Measurements from ENCODE around the gene RHPN2. TPM values are rescaled to one million over a fixed set of nuclear protein-coding genes. Genes with fewer than 3 reads are reported as not detected.
"Not testable (repeated sequence)": the region's sequence is repeated elsewhere in the genome, so short reads cannot be mapped to it uniquely, and the experiment has no call there.

Gene RHPN2
- total and polyA plus RNA-seq, 7 donors, result 1.7 to 84.8 (median 3.2) TPM

- peaks cover 19 to 98% (median 30%) of the 10 kb centered on the region in 4 donors for H3K36me3 ChIP-seq
- no peak for TF ChIP-seq POLR2A (IDR thresholded peaks at IDR 0.05)
- no peak for TF ChIP-seq EP300 (IDR thresholded peaks at IDR 0.05)
- TF ChIP-seq, protein P1, sequence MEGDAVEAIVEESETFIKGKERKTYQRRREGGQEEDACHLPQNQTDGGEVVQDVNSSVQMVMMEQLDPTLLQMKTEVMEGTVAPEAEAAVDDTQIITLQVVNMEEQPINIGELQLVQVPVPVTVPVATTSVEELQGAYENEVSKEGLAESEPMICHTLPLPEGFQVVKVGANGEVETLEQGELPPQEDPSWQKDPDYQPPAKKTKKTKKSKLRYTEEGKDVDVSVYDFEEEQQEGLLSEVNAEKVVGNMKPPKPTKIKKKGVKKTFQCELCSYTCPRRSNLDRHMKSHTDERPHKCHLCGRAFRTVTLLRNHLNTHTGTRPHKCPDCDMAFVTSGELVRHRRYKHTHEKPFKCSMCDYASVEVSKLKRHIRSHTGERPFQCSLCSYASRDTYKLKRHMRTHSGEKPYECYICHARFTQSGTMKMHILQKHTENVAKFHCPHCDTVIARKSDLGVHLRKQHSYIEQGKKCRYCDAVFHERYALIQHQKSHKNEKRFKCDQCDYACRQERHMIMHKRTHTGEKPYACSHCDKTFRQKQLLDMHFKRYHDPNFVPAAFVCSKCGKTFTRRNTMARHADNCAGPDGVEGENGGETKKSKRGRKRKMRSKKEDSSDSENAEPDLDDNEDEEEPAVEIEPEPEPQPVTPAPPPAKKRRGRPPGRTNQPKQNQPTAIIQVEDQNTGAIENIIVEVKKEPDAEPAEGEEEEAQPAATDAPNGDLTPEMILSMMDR (IDR thresholded peaks at IDR 0.05), result no peak
- no peak for TF ChIP-seq POLR2AphosphoS5 (IDR thresholded peaks at IDR 0.05)
- WGBS, 2 donors, result 75 to 89% methylated on average over 3 of the region's 3 CpGs
Measured at GRCh38 chr19:32945260-32945659, 119.4 kb downstream of the RHPN2 start.

GRCh38 chr19:32941273-32941672 is 123.4 kb downstream of the RHPN2 start:
- WGBS, 2 donors, result 93% methylated on average over 5 of the region's 5 CpGs
- H3K27ac ChIP-seq; intact Hi-C loops (cut with DNase I); DNase-seq; H3K27me3 ChIP-seq; H3K4me1 ChIP-seq; H3K9me3 ChIP-seq; H3K4me3 ChIP-seq: not testable (repeated sequence)
- peaks cover 13 to 96% (median 33%) of the 10 kb centered on the region in 4 donors for H3K36me3 ChIP-seq

More at GRCh38 chr19:32945260-32945659, 119.4 kb downstream of the RHPN2 start:
- intact Hi-C loops (cut with DNase I), result no loop called here
- Histone ChIP-seq H3K9me3 (no peaks in the 10 kb centered on the region), H3K27ac (no peak overlapping the region), H3K4me3 (no peak overlapping the region), H3K27me3 (no peaks in the 10 kb centered on the region), H3K4me1 (no peaks in the 10 kb centered on the region)
- DNase-seq, result no peak

- Histone ChIP-seq H3K27me3 (no peaks in the 10 kb centered on the region), H3K27ac (no peak overlapping the region), H3K36me3 (peaks cover 10 to 92% (median 26%) of the 10 kb centered on the region in 4 donors), H3K4me3 (no peak overlapping the region), H3K9me3 (no peaks in the 10 kb centered on the region), H3K4me1 (no peaks in the 10 kb centered on the region)
- 95 to 96% methylated on average over 8 of the region's 8 CpGs for WGBS, 2 donors
- intact Hi-C loops (cut with DNase I), result no loop called here
- no peak for DNase-seq
- TF ChIP-seq EP300 (IDR thresholded peaks at IDR 0.05) (no peak), POLR2A (IDR thresholded peaks at IDR 0.05) (no peak), POLR2AphosphoS5 (IDR thresholded peaks at IDR 0.05) (no peak)
- TF ChIP-seq, protein P1 (IDR thresholded peaks at IDR 0.05), result no peak
Measured at GRCh38 chr19:32936065-32936464, 128.6 kb downstream of the RHPN2 start.

DNA sequence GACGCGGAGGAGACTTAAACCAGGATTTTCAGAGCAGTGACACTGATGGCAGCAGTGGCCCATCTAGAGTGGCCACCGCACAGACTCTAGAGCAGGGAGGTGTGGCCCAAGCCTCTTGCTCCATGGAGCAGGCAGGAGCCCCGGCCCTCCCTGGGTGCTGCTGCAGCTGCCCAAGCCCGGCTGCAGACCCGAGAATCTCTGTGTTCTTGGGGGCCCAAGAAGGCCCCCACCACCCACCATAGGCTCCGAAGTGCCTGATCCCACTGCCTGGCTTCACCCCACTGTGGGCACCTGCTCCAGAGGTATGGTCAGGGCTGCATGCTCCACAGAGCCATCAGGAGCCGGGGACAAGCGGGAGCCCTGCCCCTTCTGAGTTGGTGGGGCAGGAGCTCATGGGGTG is 129.1 kb downstream of the RHPN2 start:
- no peak overlapping the region for H3K27ac ChIP-seq
- WGBS, 2 donors, result 90 to 92% methylated on average over 9 of the region's 9 CpGs
- peaks cover 10 to 92% (median 30%) of the 10 kb centered on the region in 4 donors for H3K36me3 ChIP-seq
- no peak overlapping the region for H3K4me3 ChIP-seq
- no peaks in the 10 kb centered on the region for H3K4me1 ChIP-seq
- no peaks in the 10 kb centered on the region for H3K9me3 ChIP-seq
- TF ChIP-seq, protein P1 (IDR thresholded peaks at IDR 0.05), result no peak
- TF ChIP-seq POLR2AphosphoS5 (IDR thresholded peaks at IDR 0.05) (no peak), POLR2A (IDR thresholded peaks at IDR 0.05) (no peak), EP300 (IDR thresholded peaks at IDR 0.05) (no peak)
- no peak for DNase-seq
- H3K27me3 ChIP-seq, result no peaks in the 10 kb centered on the region
- intact Hi-C loops (cut with DNase I), result no loop called here

DNA sequence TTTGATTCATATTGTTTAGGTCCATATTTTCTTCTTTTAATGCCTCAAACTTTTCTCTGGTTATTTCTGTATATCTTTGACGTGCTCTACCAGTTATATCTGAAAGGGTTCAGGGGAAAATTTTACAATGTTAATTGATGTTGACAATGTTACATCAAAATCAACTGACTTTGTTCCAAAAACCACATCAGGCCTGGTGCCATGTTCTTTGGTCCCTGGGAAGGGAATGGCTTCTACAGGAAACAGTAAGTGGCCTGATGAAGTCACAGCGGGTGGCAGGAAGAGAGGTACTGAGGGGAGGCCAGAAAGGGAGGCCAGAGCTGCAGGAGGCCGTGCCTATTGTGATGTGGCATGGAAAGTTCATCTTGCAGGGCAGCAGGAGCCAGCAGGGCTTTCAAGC is 131.1 kb downstream of the RHPN2 start:
- Histone ChIP-seq H3K9me3 (peaks cover 0 to 2% (median 0%) of the 10 kb centered on the region in 4 donors), H3K27ac (no peak overlapping the region), H3K36me3 (peaks cover 24 to 95% (median 40%) of the 10 kb centered on the region in 4 donors), H3K4me1 (no peaks in the 10 kb centered on the region), H3K4me3 (no peak overlapping the region), H3K27me3 (no peaks in the 10 kb centered on the region)
- no peak for DNase-seq
- TF ChIP-seq, protein P1 (IDR thresholded peaks at IDR 0.05), result no peak
- no peak for TF ChIP-seq EP300 (IDR thresholded peaks at IDR 0.05)
- WGBS, 2 donors, result 88 to 94% methylated on average over 3 of the region's 3 CpGs
- intact Hi-C loops (cut with DNase I), result no loop called here

Measured in sigmoid colon (tissue), 7 donors.